Neutrophil (primary cell): ENCODE results near the gene NSMCE1.

Source experiments
- H3K27ac ChIP-seq: fragments of 200-600 bp; sonication (generic); 2 replicates; pipeline ENCODE4 v1.5.1; 2016; ENCODE audit warnings: mild to moderate bottlenecking, moderate library complexity
- H3K27me3 ChIP-seq: fragments of 200-600 bp; sonication (generic); 2 replicates; pipeline ENCODE4 v1.6.0; 2016; ENCODE audit warnings: mild to moderate bottlenecking
- H3K36me3 ChIP-seq: fragments of 200-600 bp; sonication (generic); 2 replicates; pipeline ENCODE4 v1.5.1; 2017
- H3K4me1 ChIP-seq, 2 experiments: fragments of 200-600 bp in 1 of 2; sonication (generic) in 1 of 2; 1 replicate in 1 of 2; 2 replicates in 1 of 2; pipeline versions ENCODE4 v1.5.1 to v1.6.1; 2013 to 2016; ENCODE audit warnings: low read depth in 1 of 2, low read length in 1 of 2, mild to moderate bottlenecking in 1 of 2, moderate library complexity in 1 of 2; ENCODE audit not compliant: control insufficient read depth in 1 of 2, insufficient read depth in 1 of 2
- H3K4me3 ChIP-seq, 2 experiments: fragments of 200-600 bp in 1 of 2; sonication (generic) in 1 of 2; 1 replicate in 1 of 2; 2 replicates in 1 of 2; pipeline ENCODE4 v1.5.1; 2013 to 2016; ENCODE audit warnings: low read depth in 1 of 2, low read length in 1 of 2, mild to moderate bottlenecking in 1 of 2, moderate library complexity in 1 of 2
- H3K9me3 ChIP-seq: fragments of 200-600 bp; sonication (generic); 2 replicates; pipeline ENCODE4 v1.5.1; 2016
- TF ChIP-seq, protein P1 (sequence below): fragments of 200-600 bp; sonication (generic); IDR thresholded peaks from 2 replicates; pipeline ENCODE4 v1.5.1; 2016; ENCODE audit warnings: antibody characterized with exemption

The NSMCE1 gene

DNA sequence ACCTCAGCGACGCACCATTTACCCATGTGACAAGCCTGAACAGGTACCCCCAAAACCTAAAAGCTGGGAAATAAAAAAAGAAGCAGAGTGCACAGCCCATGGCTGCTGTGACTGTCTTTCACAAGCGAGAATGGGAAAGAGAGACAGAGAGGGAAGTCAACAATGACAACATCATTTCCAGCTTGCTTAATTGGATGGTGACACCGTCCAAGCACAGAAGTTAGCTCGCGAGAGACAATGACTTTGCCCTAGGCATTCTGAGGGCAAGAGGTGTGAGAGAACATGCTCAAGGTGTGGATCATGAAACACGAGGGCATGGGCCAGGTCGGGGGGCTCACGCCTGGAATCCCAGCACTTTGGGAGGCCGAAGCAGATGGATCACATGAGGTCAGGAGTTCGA lies 19.3 kb upstream of the NSMCE1 start:
- H3K27me3 ChIP-seq, result no peaks in the 10 kb centered on the region
- H3K4me3 ChIP-seq, result peak overlapping the region; percentile 50 to 53
- TF ChIP-seq, protein P1, sequence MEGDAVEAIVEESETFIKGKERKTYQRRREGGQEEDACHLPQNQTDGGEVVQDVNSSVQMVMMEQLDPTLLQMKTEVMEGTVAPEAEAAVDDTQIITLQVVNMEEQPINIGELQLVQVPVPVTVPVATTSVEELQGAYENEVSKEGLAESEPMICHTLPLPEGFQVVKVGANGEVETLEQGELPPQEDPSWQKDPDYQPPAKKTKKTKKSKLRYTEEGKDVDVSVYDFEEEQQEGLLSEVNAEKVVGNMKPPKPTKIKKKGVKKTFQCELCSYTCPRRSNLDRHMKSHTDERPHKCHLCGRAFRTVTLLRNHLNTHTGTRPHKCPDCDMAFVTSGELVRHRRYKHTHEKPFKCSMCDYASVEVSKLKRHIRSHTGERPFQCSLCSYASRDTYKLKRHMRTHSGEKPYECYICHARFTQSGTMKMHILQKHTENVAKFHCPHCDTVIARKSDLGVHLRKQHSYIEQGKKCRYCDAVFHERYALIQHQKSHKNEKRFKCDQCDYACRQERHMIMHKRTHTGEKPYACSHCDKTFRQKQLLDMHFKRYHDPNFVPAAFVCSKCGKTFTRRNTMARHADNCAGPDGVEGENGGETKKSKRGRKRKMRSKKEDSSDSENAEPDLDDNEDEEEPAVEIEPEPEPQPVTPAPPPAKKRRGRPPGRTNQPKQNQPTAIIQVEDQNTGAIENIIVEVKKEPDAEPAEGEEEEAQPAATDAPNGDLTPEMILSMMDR, result no peak
- no peaks in the 10 kb centered on the region for H3K36me3 ChIP-seq
- peaks cover 71 to 75% of the 10 kb centered on the region in 2 experiments for H3K4me1 ChIP-seq
- no peaks in the 10 kb centered on the region for H3K9me3 ChIP-seq
- peak overlapping the region; percentile 98 for H3K27ac ChIP-seq

DNA sequence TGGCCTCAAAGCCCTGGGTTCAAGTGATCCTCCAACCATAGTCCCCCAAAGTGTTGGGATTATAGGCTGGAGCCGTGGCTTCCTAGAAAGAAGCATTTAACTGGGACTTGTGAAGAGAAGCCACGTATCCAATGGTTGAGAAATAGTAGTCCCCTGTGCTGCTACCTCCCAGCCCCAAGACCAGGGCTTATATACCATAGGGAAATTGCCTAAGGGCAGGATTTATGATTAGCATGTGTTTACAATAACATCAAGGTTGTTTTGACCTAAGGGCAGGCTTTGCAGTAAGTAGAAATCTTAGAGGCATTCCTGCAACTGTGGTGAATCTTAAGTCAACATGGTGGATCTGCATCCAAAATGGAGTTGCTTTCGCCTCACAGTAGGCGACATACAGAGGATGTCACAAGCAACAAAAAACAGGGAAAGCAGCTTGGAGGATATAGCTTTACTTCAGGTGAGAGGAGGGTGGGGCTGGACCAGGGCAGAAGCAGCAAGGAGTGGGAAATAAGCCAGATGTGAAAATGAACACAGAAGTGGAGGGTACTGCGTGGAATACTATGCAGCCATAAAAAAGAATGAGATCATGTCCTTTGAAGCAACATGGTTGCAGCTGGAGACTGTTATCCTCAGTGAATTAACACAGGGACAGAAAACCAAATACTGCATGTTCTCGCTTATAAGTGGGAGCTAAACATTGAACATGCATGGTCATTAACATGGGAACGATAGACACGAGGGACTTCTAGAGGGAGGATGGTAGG lies 18.7 kb upstream of the NSMCE1 start:
- H3K36me3 ChIP-seq, result no peaks in the 10 kb centered on the region
- H3K27me3 ChIP-seq, result no peaks in the 10 kb centered on the region
- no peaks in the 10 kb centered on the region for H3K9me3 ChIP-seq
- peak overlapping the region; percentile 98 for H3K27ac ChIP-seq
- H3K4me3 ChIP-seq, result peak overlapping the region; percentile 50 to 53
- TF ChIP-seq, protein P1, result no peak
- peaks cover 71 to 76% of the 10 kb centered on the region in 2 experiments for H3K4me1 ChIP-seq

DNA sequence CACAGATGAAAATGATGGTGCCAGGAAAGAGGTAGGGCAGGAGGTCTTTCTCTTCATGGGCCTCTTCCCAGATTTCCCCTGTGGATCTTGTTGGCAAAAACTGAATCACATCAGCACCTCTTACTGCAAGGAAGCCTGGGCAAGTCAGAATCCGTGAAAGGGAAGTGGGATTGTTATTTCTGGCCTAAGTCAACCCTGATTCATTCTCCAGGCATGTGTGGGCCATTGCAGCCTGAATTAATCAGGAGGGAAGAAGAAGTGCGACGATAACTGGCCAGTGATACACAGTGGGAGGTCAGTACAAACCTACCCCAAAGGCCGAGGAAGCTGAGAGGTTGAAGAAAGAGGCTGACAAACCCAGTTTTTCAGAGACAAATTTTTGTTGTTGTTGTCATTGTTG lies 17.9 kb upstream of the NSMCE1 start:
- no peaks in the 10 kb centered on the region for H3K9me3 ChIP-seq
- H3K36me3 ChIP-seq, result no peaks in the 10 kb centered on the region
- H3K27me3 ChIP-seq, result no peaks in the 10 kb centered on the region
- H3K4me3 ChIP-seq, result peak overlapping the region; percentile 50 to 53
- H3K27ac ChIP-seq, result peak overlapping the region; percentile 98
- TF ChIP-seq, protein P1, result no peak
- H3K4me1 ChIP-seq, result peaks cover 70 to 76% of the 10 kb centered on the region in 2 experiments

DNA sequence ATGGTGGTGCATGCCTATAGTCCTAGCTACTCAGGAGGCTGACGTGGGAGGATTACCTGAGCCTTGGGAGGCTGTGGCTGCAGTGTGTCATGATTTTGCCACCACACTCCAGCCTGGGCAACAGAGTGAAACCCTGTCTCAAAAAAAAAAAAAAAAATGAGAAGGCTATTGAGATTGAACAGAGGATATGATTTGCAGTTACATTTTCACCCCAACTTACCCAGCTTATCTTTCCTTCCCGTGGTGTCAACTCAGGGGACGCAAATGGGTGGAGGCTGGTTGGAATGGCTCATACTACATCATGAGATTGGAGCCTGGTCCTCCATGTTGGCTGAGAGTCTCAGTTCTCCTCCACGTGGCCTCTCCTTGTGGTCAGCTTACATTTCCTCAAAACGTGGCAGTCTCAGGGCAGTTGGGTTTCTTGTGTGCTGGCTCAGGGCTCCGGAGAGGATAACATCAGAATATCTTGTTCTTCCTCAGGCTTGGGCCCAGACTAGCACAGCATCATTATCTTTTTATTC lies 17.2 kb upstream of the NSMCE1 start:
- Histone ChIP-seq H3K27me3 (no peaks in the 10 kb centered on the region), H3K9me3 (no peaks in the 10 kb centered on the region), H3K27ac (peak overlapping the region; percentile 98), H3K4me3 (peak overlapping the region; percentile 50 to 53), H3K4me1 (peaks cover 63 to 69% of the 10 kb centered on the region in 2 experiments), H3K36me3 (no peaks in the 10 kb centered on the region)
- TF ChIP-seq, protein P1, result peak; percentile 16

DNA sequence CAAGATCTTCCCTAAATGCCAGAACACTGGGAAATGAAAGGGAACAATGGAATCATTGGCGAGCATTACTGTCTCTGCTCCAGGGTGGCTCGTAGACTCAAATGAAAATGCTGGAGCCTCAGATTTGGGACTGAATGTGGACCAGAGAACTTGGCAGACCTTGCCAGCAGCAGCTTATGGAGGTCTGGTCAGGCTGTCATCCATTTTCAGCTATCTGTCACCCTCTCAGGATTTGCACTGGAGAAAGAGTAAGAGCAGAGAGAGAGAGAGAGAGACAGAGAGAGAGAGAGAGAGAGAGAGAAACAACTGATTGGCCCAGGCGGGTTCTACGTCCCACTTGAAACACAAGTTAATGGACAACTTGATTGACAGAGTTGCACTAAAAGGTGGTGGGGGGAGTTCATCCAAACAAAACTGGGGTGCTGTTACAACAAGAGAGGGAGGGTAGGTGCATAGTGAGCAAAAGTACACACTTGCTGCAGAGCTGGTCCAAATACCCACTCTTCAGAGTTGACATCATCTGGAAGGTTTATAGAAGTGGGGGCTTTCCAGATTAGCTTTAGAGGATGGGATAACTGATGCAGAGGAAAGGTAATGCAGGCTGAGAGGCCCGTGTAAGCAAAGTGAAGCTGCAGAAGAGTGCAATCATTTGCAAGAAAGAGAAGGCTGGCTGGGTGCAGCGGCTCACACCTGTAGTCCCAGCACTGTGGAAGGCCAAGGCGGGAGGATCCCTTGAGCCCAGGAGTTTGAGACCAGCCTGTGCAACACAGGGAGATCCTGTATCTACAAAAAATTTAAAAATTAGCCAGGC lies 16.5 kb upstream of the NSMCE1 start:
- Histone ChIP-seq H3K4me1 (peaks cover 56 to 62% of the 10 kb centered on the region in 2 experiments), H3K27ac (peak overlapping the region; percentile 98), H3K36me3 (no peaks in the 10 kb centered on the region), H3K9me3 (no peaks in the 10 kb centered on the region), H3K4me3 (peak overlapping the region in 1 of 2 experiments; percentile 50), H3K27me3 (no peaks in the 10 kb centered on the region)
- TF ChIP-seq, protein P1, result no peak
